Activated CD4-positive, alpha-beta memory T cell treated with anti-CD3 and anti-CD28 coated beads for 36 hours (primary cell): Measurements from ENCODE around the gene PAPPA2. TPM values are rescaled to one million over a fixed set of nuclear protein-coding genes. Genes with fewer than 3 reads are reported as not detected.

Experiments
- CTCF ChIA-PET: fragments of 350-600 bp; sonication (Branson Sonifier 250); formaldehyde crosslinking; loops from one replicate; lab custom pipeline; 2021; ENCODE audit warnings: antibody characterized with exemption, inconsistent platforms; lab: Charles Lee
- POLR2A ChIA-PET: fragments of 350-600 bp; sonication (Branson Sonifier 250); formaldehyde crosslinking; loops from one replicate; lab custom pipeline; 2021; ENCODE audit warnings: antibody characterized with exemption; lab: Charles Lee
- DNase-seq: peaks from one replicate; pipeline ENCODE4 v3.0.0-alpha.2; 2020
- H3K27ac Mint-ChIP-seq: one replicate; pipeline ENCODE4 v1.8.0; 2021; ENCODE audit warnings: mixed read lengths
- H3K27me3 Mint-ChIP-seq: one replicate; pipeline ENCODE4 v1.8.0; 2021; ENCODE audit warnings: mixed read lengths
- H3K36me3 Mint-ChIP-seq: one replicate; pipeline ENCODE4 v1.8.0; 2021; ENCODE audit warnings: mixed read lengths
- H3K4me1 Mint-ChIP-seq: one replicate; pipeline ENCODE4 v1.8.0; 2021; ENCODE audit warnings: low read depth, mixed read lengths
- H3K4me3 Mint-ChIP-seq: one replicate; pipeline ENCODE4 v1.8.0; 2021; ENCODE audit warnings: mild to moderate bottlenecking, mixed read lengths
- H3K9me3 Mint-ChIP-seq: one replicate; pipeline ENCODE4 v1.8.0; 2021; ENCODE audit warnings: mixed read lengths
- intact Hi-C: fragments of 100-400 bp; cut with micrococcal nuclease; formaldehyde crosslinking; loops from one replicate; pipeline ENCODE4 v1.15.1; 2023
- total RNA-seq, 2 experiments: library from RNA; stranded (reverse); gene quantifications; one replicate each; pipeline ENCODE4 v1.2.3, GENCODE V29; 2021

PAPPA2 gene
- total RNA-seq, 2 experiments from 2014 or later = 0.44 to 0.64 TPM

- no peak overlapping the region for H3K4me3 Mint-ChIP-seq
- no peaks in the 10 kb centered on the region for H3K36me3 Mint-ChIP-seq
- intact Hi-C loops = no loop called here
- H3K9me3 Mint-ChIP-seq = no peaks in the 10 kb centered on the region
- H3K27me3 Mint-ChIP-seq = no peaks in the 10 kb centered on the region
- H3K27ac Mint-ChIP-seq = no peak overlapping the region
- H3K4me1 Mint-ChIP-seq = no peaks in the 10 kb centered on the region
- ChIA-PET CTCF (no interaction called here), POLR2A (no interaction called here)
- no peak for DNase-seq
Observed at GRCh38 chr1:176850871-176851270, 387.9 kb downstream of the PAPPA2 start.

GRCh38 chr1:176852124-176852523, 389.1 kb downstream of the PAPPA2 start:
- CTCF ChIA-PET = no interaction called here
- intact Hi-C loops = no loop called here
- Mint-ChIP-seq H3K36me3 (no peaks in the 10 kb centered on the region), H3K9me3 (no peaks in the 10 kb centered on the region), H3K27ac (no peak overlapping the region), H3K27me3 (no peaks in the 10 kb centered on the region), H3K4me3 (no peak overlapping the region), H3K4me1 (no peaks in the 10 kb centered on the region)
- DNase-seq = no peak
- POLR2A ChIA-PET = no interaction called here

- no peaks in the 10 kb centered on the region for H3K27me3 Mint-ChIP-seq
- no peaks in the 10 kb centered on the region for H3K4me1 Mint-ChIP-seq
- no peak for DNase-seq
- no peak overlapping the region for H3K4me3 Mint-ChIP-seq
- H3K9me3 Mint-ChIP-seq = no peaks in the 10 kb centered on the region
- no peaks in the 10 kb centered on the region for H3K36me3 Mint-ChIP-seq
- CTCF ChIA-PET = interaction anchor here (0.6 kb wide), 1 partner anchor 18 kb away, joined by 4 read pairs; no protein-coding TSS in a partner anchor
- intact Hi-C loops = no loop called here
- no peak overlapping the region for H3K27ac Mint-ChIP-seq
- POLR2A ChIA-PET = no interaction called here
Observed at GRCh38 chr1:176853503-176853902, 390.5 kb downstream of the PAPPA2 start.

GRCh38 chr1:176854121-176854520, 391.1 kb downstream of the PAPPA2 start:
- no peak overlapping the region for H3K27ac Mint-ChIP-seq
- CTCF ChIA-PET = no interaction called here
- no peaks in the 10 kb centered on the region for H3K36me3 Mint-ChIP-seq
- DNase-seq = no peak
- H3K9me3 Mint-ChIP-seq = no peaks in the 10 kb centered on the region
- H3K4me1 Mint-ChIP-seq = no peaks in the 10 kb centered on the region
- intact Hi-C loops = no loop called here
- no peaks in the 10 kb centered on the region for H3K27me3 Mint-ChIP-seq
- no peak overlapping the region for H3K4me3 Mint-ChIP-seq
- POLR2A ChIA-PET = no interaction called here

- intact Hi-C loops = no loop called here
- no peaks in the 10 kb centered on the region for H3K9me3 Mint-ChIP-seq
- DNase-seq = no peak
- CTCF ChIA-PET = no interaction called here
- H3K4me1 Mint-ChIP-seq = no peaks in the 10 kb centered on the region
- no peak overlapping the region for H3K27ac Mint-ChIP-seq
- no peak overlapping the region for H3K4me3 Mint-ChIP-seq
- no peaks in the 10 kb centered on the region for H3K27me3 Mint-ChIP-seq
- H3K36me3 Mint-ChIP-seq = no peaks in the 10 kb centered on the region
- POLR2A ChIA-PET = no interaction called here
Observed at GRCh38 chr1:176854758-176855745, 392.1 kb downstream of the PAPPA2 start.

GRCh38 chr1:176857632-176858031, 394.7 kb downstream of the PAPPA2 start:
- POLR2A ChIA-PET = no interaction called here
- Mint-ChIP-seq H3K27ac (no peak overlapping the region), H3K36me3 (no peaks in the 10 kb centered on the region), H3K9me3 (no peaks in the 10 kb centered on the region), H3K27me3 (no peaks in the 10 kb centered on the region), H3K4me3 (no peak overlapping the region), H3K4me1 (no peaks in the 10 kb centered on the region)
- intact Hi-C loops = no loop called here
- DNase-seq = no peak
- CTCF ChIA-PET = no interaction called here

- ChIA-PET POLR2A (no interaction called here), CTCF (no interaction called here)
- Mint-ChIP-seq H3K27ac (no peak overlapping the region), H3K36me3 (no peaks in the 10 kb centered on the region), H3K27me3 (no peaks in the 10 kb centered on the region), H3K4me1 (no peaks in the 10 kb centered on the region), H3K4me3 (no peak overlapping the region), H3K9me3 (no peaks in the 10 kb centered on the region)
- intact Hi-C loops = no loop called here
- DNase-seq = no peak
Observed at GRCh38 chr1:176858433-176858916, 395.5 kb downstream of the PAPPA2 start.

- H3K9me3 Mint-ChIP-seq = no peaks in the 10 kb centered on the region
- intact Hi-C loops = no loop called here
- H3K27ac Mint-ChIP-seq = no peak overlapping the region
- DNase-seq = no peak
- no peaks in the 10 kb centered on the region for H3K36me3 Mint-ChIP-seq
- no peak overlapping the region for H3K4me3 Mint-ChIP-seq
- ChIA-PET POLR2A (no interaction called here), CTCF (no interaction called here)
- H3K27me3 Mint-ChIP-seq = no peaks in the 10 kb centered on the region
- no peaks in the 10 kb centered on the region for H3K4me1 Mint-ChIP-seq
Observed at GRCh38 chr1:176863613-176864012, 400.6 kb downstream of the PAPPA2 start.

- ChIA-PET CTCF (no interaction called here), POLR2A (no interaction called here)
- intact Hi-C loops = no loop called here
- no peaks in the 10 kb centered on the region for H3K4me1 Mint-ChIP-seq
- no peak overlapping the region for H3K4me3 Mint-ChIP-seq
- no peak overlapping the region for H3K27ac Mint-ChIP-seq
- H3K27me3 Mint-ChIP-seq = no peaks in the 10 kb centered on the region
- no peak for DNase-seq
- H3K9me3 Mint-ChIP-seq = no peaks in the 10 kb centered on the region
- no peaks in the 10 kb centered on the region for H3K36me3 Mint-ChIP-seq
Observed at GRCh38 chr1:176864211-176864610, 401.2 kb downstream of the PAPPA2 start.

GRCh38 chr1:176866011-176866714, 403.2 kb downstream of the PAPPA2 start:
- CTCF ChIA-PET = no interaction called here
- no peaks in the 10 kb centered on the region for H3K4me1 Mint-ChIP-seq
- DNase-seq = no peak
- H3K27ac Mint-ChIP-seq = no peak overlapping the region
- POLR2A ChIA-PET = no interaction called here
- H3K27me3 Mint-ChIP-seq = no peaks in the 10 kb centered on the region
- H3K36me3 Mint-ChIP-seq = no peaks in the 10 kb centered on the region
- H3K4me3 Mint-ChIP-seq = no peak overlapping the region
- intact Hi-C loops = no loop called here
- H3K9me3 Mint-ChIP-seq = no peaks in the 10 kb centered on the region

- intact Hi-C loops = no loop called here
- H3K4me3 Mint-ChIP-seq = no peak overlapping the region
- H3K36me3 Mint-ChIP-seq = no peaks in the 10 kb centered on the region
- H3K4me1 Mint-ChIP-seq = no peaks in the 10 kb centered on the region
- ChIA-PET CTCF (no interaction called here), POLR2A (no interaction called here)
- H3K27me3 Mint-ChIP-seq = no peaks in the 10 kb centered on the region
- H3K27ac Mint-ChIP-seq = no peak overlapping the region
- DNase-seq = no peak
- H3K9me3 Mint-ChIP-seq = no peaks in the 10 kb centered on the region
Observed at GRCh38 chr1:176869577-176869976, 406.6 kb downstream of the PAPPA2 start.

GRCh38 chr1:176876966-176877515, 414.1 kb downstream of the PAPPA2 start:
- Mint-ChIP-seq H3K9me3 (no peaks in the 10 kb centered on the region), H3K27me3 (no peaks in the 10 kb centered on the region), H3K36me3 (no peaks in the 10 kb centered on the region), H3K27ac (no peak overlapping the region), H3K4me3 (no peak overlapping the region), H3K4me1 (no peaks in the 10 kb centered on the region)
- ChIA-PET POLR2A (no interaction called here), CTCF (no interaction called here)
- intact Hi-C loops = no loop called here
- DNase-seq = no peak
